Right lobe of liver (tissue), 6 donors: ENCODE measurements around the gene RLF. TPM values are rescaled to one million over a fixed set of nuclear protein-coding genes. Genes with fewer than 3 reads are reported as not detected.

ENCODE experiments used
- ATAC-seq, 4 donors: fragments of 200-7000 bp; cut with Tn5 transposase; one replicate each; pipeline ENCODE4 v1.9.1; 2020; ENCODE audit warnings: mild to moderate bottlenecking in 4 of 4, moderate library complexity in 4 of 4
- DNase-seq, 3 donors: peaks; one replicate each; pipeline ENCODE4 v3.0.0-alpha.2; 2020
- H3K27ac ChIP-seq, 3 donors: fragments of 200-600 bp; one replicate each; pipeline ENCODE4 v1.8.0; 2022
- H3K27me3 ChIP-seq, 2 donors: fragments of 200-600 bp; one replicate each; pipeline ENCODE4 v1.8.0; 2022
- H3K36me3 ChIP-seq, 4 donors: fragments of 200-600 bp; sonication (generic) in 1 of 4; one replicate each; pipeline versions ENCODE4 v1.5.1 to v1.8.0; 2017 to 2022; ENCODE audit warnings: control low read depth in 1 of 4
- H3K4me1 ChIP-seq, 4 donors: fragments of 200-600 bp; sonication (generic) in 1 of 4; one replicate each; pipeline versions ENCODE4 v1.5.1 to v1.8.0; 2017 to 2022; ENCODE audit warnings: control low read depth in 1 of 4
- H3K4me3 ChIP-seq, 3 donors: fragments of 200-600 bp; one replicate each; pipeline ENCODE4 v1.8.0; 2022
- H3K9me3 ChIP-seq, 4 donors: fragments of 200-600 bp; sonication (generic) in 1 of 4; one replicate each; pipeline versions ENCODE4 v1.5.1 to v1.8.0; 2017 to 2022; ENCODE audit warnings: control low read depth in 1 of 4
- POLR2A ChIP-seq: fragments of 450-650 bp; IDR thresholded peaks from one replicate; pipeline ENCODE4 v1.6.1; 2017; ENCODE audit warnings: antibody characterized with exemption, mild to moderate bottlenecking
- WGBS: methylation state at CpG from one replicate; pipeline ENCODE4 v1.1.6; 2018; ENCODE audit warnings: low coverage, low lambda C conversion rate; ENCODE audit not compliant: insufficient coverage; ENCODE audit errors: missing lambda C conversion rate; 5-methylcytosine and 5-hydroxymethylcytosine counted together
- intact Hi-C, 2 donors: fragments of 100-400 bp; cut with DNase I; formaldehyde crosslinking; loops; one replicate each; pipeline versions ENCODE4 v1.11.2 to v1.14.1; 2022
- total RNA-seq, 6 experiments: library from RNA; depleted of rRNA in 2 of 6; stranded (reverse); fragments of >200 nt in 2 of 6; fragmentation: NEBNext Ultra II Directional in 3 of 6; extraction: Animal tissue kit (Norgen Biotek cat#: 25700) in 3 of 6; gene quantifications; one replicate each; pipeline versions ENCODE4 v1.1.0 to v1.2.4, GENCODE V29; 2016 to 2023
- TF ChIP-seq, protein P1 (sequence below), 4 donors: fragments of 200-600 bp in 3 of 4; fragments of 450-650 bp in 1 of 4; IDR thresholded peaks; one replicate each; pipeline versions ENCODE4 v1.5.1 to v1.8.0; 2016 to 2022; ENCODE audit warnings: antibody characterized with exemption in 4 of 4, mild to moderate bottlenecking in 2 of 4
- donor health status: DM: no; HTN: yes; CAD: no.
- donor health status: DM: no; HTN: no; CAD: no.
- donor health status: DM: no; HTN: no; CAD: no.
- donor health status: DM: no; HTN: yes; CAD: no.
- donor health status: DM: no; HTN: yes; CAD: no.

Gene RLF
- total RNA-seq, 6 experiments from 2014 or later: 4.6 to 12.3 (median 6.0) TPM

- ATAC-seq: no peak
- Histone ChIP-seq H3K9me3 (no peaks in the 10 kb centered on the region), H3K27ac (no peak overlapping the region), H3K36me3 (no peaks in the 10 kb centered on the region), H3K4me3 (no peak overlapping the region), H3K27me3 (no peaks in the 10 kb centered on the region), H3K4me1 (no peaks in the 10 kb centered on the region)
- DNase-seq: no peak
- intact Hi-C loops: loop anchor here (10.0 kb wide), 1 partner anchor 174 kb away; the partner anchor contains the start of gene COL9A2 (in 2 of the 2)
- 60% methylated on average over 6 of the region's 7 CpGs for WGBS
- TF ChIP-seq POLR2A: no peak
- TF ChIP-seq, protein P1, sequence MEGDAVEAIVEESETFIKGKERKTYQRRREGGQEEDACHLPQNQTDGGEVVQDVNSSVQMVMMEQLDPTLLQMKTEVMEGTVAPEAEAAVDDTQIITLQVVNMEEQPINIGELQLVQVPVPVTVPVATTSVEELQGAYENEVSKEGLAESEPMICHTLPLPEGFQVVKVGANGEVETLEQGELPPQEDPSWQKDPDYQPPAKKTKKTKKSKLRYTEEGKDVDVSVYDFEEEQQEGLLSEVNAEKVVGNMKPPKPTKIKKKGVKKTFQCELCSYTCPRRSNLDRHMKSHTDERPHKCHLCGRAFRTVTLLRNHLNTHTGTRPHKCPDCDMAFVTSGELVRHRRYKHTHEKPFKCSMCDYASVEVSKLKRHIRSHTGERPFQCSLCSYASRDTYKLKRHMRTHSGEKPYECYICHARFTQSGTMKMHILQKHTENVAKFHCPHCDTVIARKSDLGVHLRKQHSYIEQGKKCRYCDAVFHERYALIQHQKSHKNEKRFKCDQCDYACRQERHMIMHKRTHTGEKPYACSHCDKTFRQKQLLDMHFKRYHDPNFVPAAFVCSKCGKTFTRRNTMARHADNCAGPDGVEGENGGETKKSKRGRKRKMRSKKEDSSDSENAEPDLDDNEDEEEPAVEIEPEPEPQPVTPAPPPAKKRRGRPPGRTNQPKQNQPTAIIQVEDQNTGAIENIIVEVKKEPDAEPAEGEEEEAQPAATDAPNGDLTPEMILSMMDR (IDR thresholded peaks at IDR 0.05): no peak
Measured at GRCh38 chr1:40140211-40140973, 20.8 kb upstream of the RLF start.

- H3K4me1 ChIP-seq: no peaks in the 10 kb centered on the region
- ATAC-seq: no peak
- no peak overlapping the region for H3K27ac ChIP-seq
- H3K9me3 ChIP-seq: no peaks in the 10 kb centered on the region
- H3K27me3 ChIP-seq: no peaks in the 10 kb centered on the region
- TF ChIP-seq, protein P1 (IDR thresholded peaks at IDR 0.05): no peak
- no peak for TF ChIP-seq POLR2A
- H3K36me3 ChIP-seq: no peaks in the 10 kb centered on the region
- no peak for DNase-seq
- intact Hi-C loops: loop anchor here (10.0 kb wide), 1 partner anchor 173 kb away; the partner anchor contains the start of gene COL9A2 (in 2 of the 2)
- no peak overlapping the region for H3K4me3 ChIP-seq
- WGBS: 33% methylated on average over 2 of the region's 2 CpGs
Measured at GRCh38 chr1:40141878-40142535, 19.2 kb upstream of the RLF start.

GRCh38 chr1:40143891-40144575, 17.2 kb upstream of the RLF start:
- H3K9me3 ChIP-seq: no peaks in the 10 kb centered on the region
- 14% methylated on average over 6 of the region's 7 CpGs for WGBS
- no peaks in the 10 kb centered on the region for H3K4me1 ChIP-seq
- intact Hi-C loops: loop anchor here (10.0 kb wide), 1 partner anchor 171 kb away; the partner anchor contains the start of gene COL9A2 (in 2 of the 2)
- ATAC-seq: peak; percentile 93 to 95 (median 94)
- DNase-seq: peak in 1 of 3 donors; percentile 69
- no peaks in the 10 kb centered on the region for H3K36me3 ChIP-seq
- no peaks in the 10 kb centered on the region for H3K27me3 ChIP-seq
- no peak for TF ChIP-seq POLR2A
- TF ChIP-seq, protein P1 (IDR thresholded peaks at IDR 0.05): peak; percentile 68 to 81 (median 77)
- H3K4me3 ChIP-seq: no peak overlapping the region
- H3K27ac ChIP-seq: no peak overlapping the region

DNA sequence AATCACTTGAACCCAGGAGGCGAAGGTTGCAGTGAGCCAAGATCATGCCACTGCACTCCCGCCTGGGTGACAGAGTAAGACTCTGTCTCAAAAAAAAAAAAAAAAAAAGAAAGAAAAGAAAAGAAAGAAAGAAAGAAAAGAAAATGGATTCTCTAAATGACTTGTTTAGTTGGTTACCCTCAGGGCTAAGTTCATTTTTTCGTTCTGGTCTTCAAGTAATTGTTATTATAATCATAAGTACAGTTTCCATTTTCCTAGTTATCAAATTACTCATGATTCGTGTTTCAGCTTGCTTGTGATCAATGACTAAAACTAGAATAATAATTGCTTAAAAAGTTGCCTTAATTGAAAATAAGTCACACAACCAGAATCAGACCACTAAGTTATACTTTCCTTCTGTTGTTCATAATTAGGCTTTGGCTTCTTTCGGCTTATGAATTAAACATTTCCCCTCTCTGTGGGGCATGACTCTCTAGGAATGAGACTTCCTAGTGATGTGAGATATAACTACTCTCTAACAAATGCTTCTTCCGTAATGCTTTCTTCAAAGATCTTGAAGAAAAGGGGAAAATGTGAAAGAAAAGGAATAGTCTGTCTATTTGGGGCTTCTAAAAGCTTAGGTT, 9.6 kb upstream of the RLF start:
- intact Hi-C loops: no loop called here
- Histone ChIP-seq H3K9me3 (no peaks in the 10 kb centered on the region), H3K27me3 (no peaks in the 10 kb centered on the region), H3K4me1 (no peaks in the 10 kb centered on the region), H3K36me3 (no peaks in the 10 kb centered on the region), H3K4me3 (no peak overlapping the region), H3K27ac (no peak overlapping the region)
- TF ChIP-seq, protein P1 (IDR thresholded peaks at IDR 0.05): no peak
- TF ChIP-seq POLR2A: no peak
- ATAC-seq (no peak), DNase-seq (no peak)
- 70% methylated on average over 6 of the region's 6 CpGs for WGBS
